Left lung (tissue), 10 donors: Measurements from ENCODE around the gene MIA2. TPM values are rescaled to one million over a fixed set of nuclear protein-coding genes. Genes with fewer than 3 reads are reported as not detected.

Experiments used
- ATAC-seq: fragments of 200-7000 bp; cut with Tn5 transposase; one replicate; pipeline ENCODE4 v1.9.1; 2020; ENCODE audit warnings: moderate library complexity
- DNase-seq, 4 donors: peaks; one replicate each; pipeline ENCODE4 v3.0.0-alpha.2; 2013 to 2020
- H3K27ac ChIP-seq, 2 donors: fragments of 200-600 bp; sonication (generic) in 1 of 2; one replicate each; pipeline versions ENCODE4 v1.5.0 to v1.8.0; 2020 to 2021
- H3K27me3 ChIP-seq, 2 donors: fragments of 200-600 bp; sonication (generic) in 1 of 2; one replicate each; pipeline versions ENCODE4 v1.5.0 to v1.8.0; 2020 to 2021
- H3K36me3 ChIP-seq, 2 donors: fragments of 200-600 bp; sonication (generic) in 1 of 2; one replicate each; pipeline versions ENCODE4 v1.5.0 to v1.8.0; 2020 to 2021
- H3K4me1 ChIP-seq, 2 donors: fragments of 200-600 bp; one replicate each; pipeline ENCODE4 v1.8.0; 2021
- H3K4me3 ChIP-seq, 2 donors: fragments of 200-600 bp; sonication (generic) in 1 of 2; one replicate each; pipeline versions ENCODE4 v1.5.0 to v1.8.0; 2020 to 2021; ENCODE audit warnings: mild to moderate bottlenecking in 1 of 2
- H3K9me3 ChIP-seq, 2 donors: fragments of 200-600 bp; sonication (generic) in 1 of 2; one replicate each; pipeline versions ENCODE4 v1.5.0 to v1.8.0; 2020 to 2021
- intact Hi-C, 2 donors: fragments of 100-400 bp; cut with DNase I; formaldehyde crosslinking; loops; one replicate each; pipeline versions ENCODE4 v1.11.2 to v1.14.2; 2022
- polyA plus RNA-seq, 6 donors: library from polyadenylated mRNA; unstranded; fragments of 120-200 nt; gene quantifications; one replicate each; pipeline ENCODE4 v1.2.1, GENCODE V29; 2013; ENCODE audit not compliant: insufficient read length in 6 of 6
- total RNA-seq, 2 donors: library from RNA; stranded (reverse); fragmentation: NEBNext Ultra II Directional; extraction: Animal tissue kit (Norgen Biotek cat#: 25700); gene quantifications; one replicate each; pipeline ENCODE4 v1.2.1, GENCODE V29; 2021
- TF ChIP-seq, protein P1 (sequence below), 2 donors: fragments of 200-600 bp; sonication (generic) in 1 of 2; IDR thresholded peaks; one replicate each; pipeline versions ENCODE4 v1.5.0 to v1.8.0; 2021; ENCODE audit warnings: antibody characterized with exemption in 2 of 2
- donor health status: DM: no; HTN: yes; CAD: no.
- donor health status: DM: no; HTN: no; CAD: no.

Gene MIA2
- total and polyA plus RNA-seq, 8 donors = 18.5 to 35.8 (median 22.3) TPM

DNA sequence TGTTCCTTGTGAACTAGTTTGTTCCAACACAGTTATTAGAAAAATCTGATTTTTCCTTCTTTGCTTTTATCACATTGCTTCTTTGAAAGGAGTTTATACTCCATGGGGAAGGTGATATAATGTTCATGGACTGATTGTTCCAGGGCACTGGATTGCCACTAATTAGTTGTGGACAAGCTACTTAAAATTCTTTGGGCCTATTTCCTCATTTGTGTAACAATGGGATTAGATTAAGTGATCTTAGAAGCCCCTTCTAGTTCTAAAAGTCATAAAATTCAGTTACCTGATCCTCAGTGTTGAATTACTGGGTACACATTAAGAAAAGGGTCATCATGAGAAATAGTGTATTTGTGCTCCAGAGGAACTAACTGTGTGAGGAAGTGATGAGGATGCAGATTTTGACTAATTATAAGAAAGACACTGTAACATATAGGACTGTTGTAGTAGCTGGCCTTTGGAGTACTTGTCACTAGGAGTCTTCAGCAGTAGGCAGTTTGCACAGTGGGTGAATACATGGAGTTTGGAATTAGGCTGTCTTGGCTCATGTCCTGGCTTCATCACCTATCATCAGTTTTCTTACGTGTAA, 82.2 kb downstream of the MIA2 start:
- Histone ChIP-seq H3K27me3 (no peaks in the 10 kb centered on the region), H3K27ac (no peak overlapping the region), H3K9me3 (no peaks in the 10 kb centered on the region), H3K36me3 (peaks cover 0 to 71% of the 10 kb centered on the region in 2 donors), H3K4me1 (no peaks in the 10 kb centered on the region), H3K4me3 (no peak overlapping the region)
- TF ChIP-seq, protein P1, sequence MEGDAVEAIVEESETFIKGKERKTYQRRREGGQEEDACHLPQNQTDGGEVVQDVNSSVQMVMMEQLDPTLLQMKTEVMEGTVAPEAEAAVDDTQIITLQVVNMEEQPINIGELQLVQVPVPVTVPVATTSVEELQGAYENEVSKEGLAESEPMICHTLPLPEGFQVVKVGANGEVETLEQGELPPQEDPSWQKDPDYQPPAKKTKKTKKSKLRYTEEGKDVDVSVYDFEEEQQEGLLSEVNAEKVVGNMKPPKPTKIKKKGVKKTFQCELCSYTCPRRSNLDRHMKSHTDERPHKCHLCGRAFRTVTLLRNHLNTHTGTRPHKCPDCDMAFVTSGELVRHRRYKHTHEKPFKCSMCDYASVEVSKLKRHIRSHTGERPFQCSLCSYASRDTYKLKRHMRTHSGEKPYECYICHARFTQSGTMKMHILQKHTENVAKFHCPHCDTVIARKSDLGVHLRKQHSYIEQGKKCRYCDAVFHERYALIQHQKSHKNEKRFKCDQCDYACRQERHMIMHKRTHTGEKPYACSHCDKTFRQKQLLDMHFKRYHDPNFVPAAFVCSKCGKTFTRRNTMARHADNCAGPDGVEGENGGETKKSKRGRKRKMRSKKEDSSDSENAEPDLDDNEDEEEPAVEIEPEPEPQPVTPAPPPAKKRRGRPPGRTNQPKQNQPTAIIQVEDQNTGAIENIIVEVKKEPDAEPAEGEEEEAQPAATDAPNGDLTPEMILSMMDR (IDR thresholded peaks at IDR 0.05) = no peak
- intact Hi-C loops = no loop called here
- ATAC-seq (no peak), DNase-seq (no peak)

DNA sequence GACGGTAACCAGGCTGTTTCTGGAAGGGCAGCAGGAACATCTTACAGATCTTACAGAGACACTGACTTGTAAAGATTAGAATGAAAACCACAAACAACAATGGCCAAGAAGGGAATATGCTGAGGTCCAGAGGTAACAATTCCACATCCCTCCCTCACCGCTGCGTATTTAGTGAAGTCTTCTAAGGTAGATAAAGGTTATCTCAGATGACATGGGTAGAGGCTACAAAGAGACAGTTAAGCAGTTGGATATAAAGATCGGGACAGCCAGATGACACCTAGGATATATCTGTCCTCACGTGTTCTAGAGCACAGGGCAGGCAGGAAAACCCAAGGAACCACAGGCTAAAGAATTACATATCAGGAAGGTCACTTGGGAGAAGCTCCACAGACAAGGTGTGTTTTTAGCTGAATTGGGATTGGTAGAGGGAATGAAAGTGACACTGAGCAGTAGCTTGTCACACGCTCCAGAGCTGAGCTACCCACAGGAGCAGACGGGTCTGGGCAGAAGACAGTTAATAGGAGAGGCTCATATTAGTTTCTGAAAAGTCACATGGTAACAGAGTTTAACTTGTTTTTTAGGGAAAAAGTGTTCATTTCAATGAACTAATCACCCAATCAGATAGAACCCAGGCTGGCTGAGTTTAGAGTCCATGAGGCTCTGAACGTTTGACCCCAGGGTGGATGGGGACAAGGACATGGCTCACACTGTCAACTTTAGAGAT, 83.3 kb downstream of the MIA2 start:
- peaks cover 0 to 76% of the 10 kb centered on the region in 2 donors for H3K36me3 ChIP-seq
- intact Hi-C loops = no loop called here

DNA sequence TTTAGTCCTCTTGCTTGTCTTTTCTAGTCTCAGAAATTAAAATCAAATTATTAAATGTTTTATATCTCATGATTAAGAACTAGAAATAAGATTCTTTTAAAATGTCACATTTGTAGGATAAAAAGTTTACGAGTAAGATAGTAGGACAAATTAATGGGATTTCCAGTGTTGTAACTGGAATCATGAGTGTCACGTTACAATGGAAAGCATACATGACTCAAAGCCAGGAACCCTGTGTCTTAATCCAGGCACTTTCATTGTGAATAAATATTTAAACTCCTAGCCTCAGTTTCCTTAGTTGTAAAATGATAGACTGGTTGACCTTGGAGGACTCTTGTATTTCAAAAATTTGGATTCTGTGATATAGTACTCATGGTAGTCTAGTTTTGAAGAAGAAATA, 84.9 kb downstream of the MIA2 start:
- H3K9me3 ChIP-seq = no peaks in the 10 kb centered on the region
- intact Hi-C loops = no loop called here
- TF ChIP-seq, protein P1 (IDR thresholded peaks at IDR 0.05) = no peak
- no peak for ATAC-seq
- no peak for DNase-seq
- no peaks in the 10 kb centered on the region for H3K4me1 ChIP-seq
- H3K27me3 ChIP-seq = no peaks in the 10 kb centered on the region
- peaks cover 0 to 76% of the 10 kb centered on the region in 2 donors for H3K36me3 ChIP-seq
- no peak overlapping the region for H3K4me3 ChIP-seq
- H3K27ac ChIP-seq = no peak overlapping the region

More for the DNA sequence above, 83.3 kb downstream of the MIA2 start:
- DNase-seq = no peak
- ATAC-seq = no peak
- Histone ChIP-seq H3K27me3 (no peaks in the 10 kb centered on the region), H3K4me1 (no peaks in the 10 kb centered on the region), H3K27ac (no peak overlapping the region), H3K9me3 (no peaks in the 10 kb centered on the region), H3K4me3 (no peak overlapping the region)
- TF ChIP-seq, protein P1 (IDR thresholded peaks at IDR 0.05) = no peak

DNA sequence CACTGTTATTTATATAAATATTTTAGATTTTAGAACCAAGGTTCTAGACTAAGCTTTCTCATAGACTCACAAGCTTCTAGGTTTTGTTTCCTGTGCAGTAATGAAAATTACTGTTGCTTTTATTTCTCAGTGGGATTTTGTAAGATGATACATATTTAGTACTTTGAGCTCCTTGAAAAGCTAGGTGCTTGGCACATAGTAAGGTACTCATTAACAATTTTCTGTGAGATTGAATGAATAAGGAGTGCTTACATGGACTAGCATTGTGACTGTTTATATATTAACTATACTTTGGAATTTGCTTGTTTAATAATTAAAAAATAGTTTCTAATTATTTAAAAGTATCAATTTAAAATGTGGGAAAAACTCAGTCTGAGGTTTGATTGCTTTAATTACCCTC, 85.7 kb downstream of the MIA2 start:
- TF ChIP-seq, protein P1 (IDR thresholded peaks at IDR 0.05) = no peak
- ATAC-seq (no peak), DNase-seq (no peak)
- no peaks in the 10 kb centered on the region for H3K9me3 ChIP-seq
- H3K27me3 ChIP-seq = no peaks in the 10 kb centered on the region
- H3K27ac ChIP-seq = no peak overlapping the region
- no peaks in the 10 kb centered on the region for H3K4me1 ChIP-seq
- H3K36me3 ChIP-seq = peaks cover 0 to 72% of the 10 kb centered on the region in 2 donors
- H3K4me3 ChIP-seq = no peak overlapping the region
- intact Hi-C loops = no loop called here

DNA sequence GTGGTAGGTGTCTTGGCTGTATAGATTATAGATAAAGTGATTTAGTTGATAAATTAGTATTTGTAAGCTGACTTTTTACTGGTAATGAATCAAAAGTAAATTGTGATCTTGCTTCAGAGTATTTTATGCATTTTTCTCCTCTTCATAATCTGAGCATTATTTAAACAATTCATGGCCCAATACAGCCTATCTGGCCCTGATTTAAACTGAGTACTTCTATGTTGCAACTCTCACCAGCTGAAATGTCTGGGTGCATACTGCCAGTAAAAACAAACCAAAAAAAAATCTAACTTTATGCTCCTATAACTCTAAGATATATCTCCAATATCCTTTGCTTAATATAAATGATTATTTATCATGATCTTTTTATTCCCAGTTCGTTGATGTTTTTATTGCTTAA, 86.6 kb downstream of the MIA2 start:
- peaks cover 0 to 72% of the 10 kb centered on the region in 2 donors for H3K36me3 ChIP-seq
- H3K4me3 ChIP-seq = no peak overlapping the region
- DNase-seq (no peak), ATAC-seq (no peak)
- no peaks in the 10 kb centered on the region for H3K27me3 ChIP-seq
- H3K4me1 ChIP-seq = no peaks in the 10 kb centered on the region
- intact Hi-C loops = no loop called here
- H3K9me3 ChIP-seq = no peaks in the 10 kb centered on the region
- TF ChIP-seq, protein P1 (IDR thresholded peaks at IDR 0.05) = no peak
- no peak overlapping the region for H3K27ac ChIP-seq
